GM18498 (cell line): ENCODE measurements around the gene LTC4S.
"Not testable (repeated sequence)": the region's sequence is repeated elsewhere in the genome, so short reads cannot be mapped to it uniquely, and the experiment has no call there.

ENCODE experiments used
- ATAC-seq: cut with Tn5 transposase; IDR thresholded peaks from one replicate; pipeline ENCODE4 v1.9.1; 2021; ENCODE audit warnings: mild to moderate bottlenecking, moderate library complexity; ENCODE audit not compliant: unreplicated experiment

LTC4S gene

GRCh38 chr5:179769271-179769670 is 24.5 kb upstream of the LTC4S start:
- no peak for ATAC-seq

- no peak for ATAC-seq
Measured at GRCh38 chr5:179769796-179770195, 24.0 kb upstream of the LTC4S start.

GRCh38 chr5:179771311-179771895 is 22.4 kb upstream of the LTC4S start:
- ATAC-seq, result no peak

- ATAC-seq, result no peak
Measured at GRCh38 chr5:179772351-179772750, 21.4 kb upstream of the LTC4S start.

GRCh38 chr5:179773686-179774040 is 20.1 kb upstream of the LTC4S start:
- no peak for ATAC-seq

- no peak for ATAC-seq
Measured at GRCh38 chr5:179774442-179774841, 19.3 kb upstream of the LTC4S start.

GRCh38 chr5:179776411-179776938 is 17.3 kb upstream of the LTC4S start:
- ATAC-seq, result no peak

- ATAC-seq, result no peak
Measured at GRCh38 chr5:179777456-179777855, 16.3 kb upstream of the LTC4S start.

GRCh38 chr5:179777909-179778308 is 15.9 kb upstream of the LTC4S start:
- ATAC-seq, result no peak

GRCh38 chr5:179778591-179778990 is 15.2 kb upstream of the LTC4S start:
- ATAC-seq, result no peak

- ATAC-seq, result no peak
Measured at GRCh38 chr5:179779826-179780225, 14.0 kb upstream of the LTC4S start.

GRCh38 chr5:179780362-179780761 is 13.4 kb upstream of the LTC4S start:
- ATAC-seq, result no peak

- ATAC-seq, result no peak
Measured at GRCh38 chr5:179781846-179782245, 11.9 kb upstream of the LTC4S start.

GRCh38 chr5:179783128-179783527 is 10.7 kb upstream of the LTC4S start:
- no peak for ATAC-seq

GRCh38 chr5:179786861-179787260 is 6.9 kb upstream of the LTC4S start:
- no peak for ATAC-seq

GRCh38 chr5:179788193-179788854 is 5.5 kb upstream of the LTC4S start:
- ATAC-seq, result no peak

GRCh38 chr5:179789278-179789677 is 4.5 kb upstream of the LTC4S start:
- ATAC-seq, result not testable (repeated sequence)

GRCh38 chr5:179791881-179792611 is 1.7 kb upstream of the LTC4S start:
- no peak for ATAC-seq

GRCh38 chr5:179792612-179793467 is 946 bp upstream of the LTC4S start:
- no peak for ATAC-seq

- ATAC-seq, result no peak
Measured at GRCh38 chr5:179794171-179794570, 385 bp downstream of the LTC4S start.

GRCh38 chr5:179794575-179794974 is 789 bp downstream of the LTC4S start:
- no peak for ATAC-seq
